GM10847 (cell line): ENCODE data around the gene RASSF4.

Experiments
- POLR2A ChIP-seq: IDR thresholded peaks from 2 replicates; pipeline ENCODE4 v1.6.1; 2011; ENCODE audit not compliant: insufficient read length; ENCODE audit errors: extremely low read depth

RASSF4 gene

GRCh38 chr10:44981172-44982113, 21.8 kb downstream of the RASSF4 start:
- TF ChIP-seq POLR2A, result no peak

GRCh38 chr10:44982114-44982460, 22.5 kb downstream of the RASSF4 start:
- no peak for TF ChIP-seq POLR2A

GRCh38 chr10:44982496-44982895, 22.9 kb downstream of the RASSF4 start:
- no peak for TF ChIP-seq POLR2A

GRCh38 chr10:44983066-44983894, 23.7 kb downstream of the RASSF4 start:
- no peak for TF ChIP-seq POLR2A

GRCh38 chr10:44983895-44984278, 24.3 kb downstream of the RASSF4 start:
- no peak for TF ChIP-seq POLR2A

GRCh38 chr10:44984671-44985101, 25.1 kb downstream of the RASSF4 start:
- TF ChIP-seq POLR2A, result no peak

- TF ChIP-seq POLR2A, result no peak
Observed at GRCh38 chr10:44985175-44985681, 25.6 kb downstream of the RASSF4 start.

GRCh38 chr10:44986179-44986578, 26.6 kb downstream of the RASSF4 start:
- no peak for TF ChIP-seq POLR2A

- no peak for TF ChIP-seq POLR2A
Observed at GRCh38 chr10:44986670-44987069, 27.1 kb downstream of the RASSF4 start.

- TF ChIP-seq POLR2A, result no peak
Observed at GRCh38 chr10:44988957-44989585, 29.5 kb downstream of the RASSF4 start.

GRCh38 chr10:44989597-44990301, 30.1 kb downstream of the RASSF4 start:
- TF ChIP-seq POLR2A, result no peak

GRCh38 chr10:44990302-44990655, 30.7 kb downstream of the RASSF4 start:
- TF ChIP-seq POLR2A, result no peak

- TF ChIP-seq POLR2A, result no peak
Observed at GRCh38 chr10:44990965-44991364, 31.4 kb downstream of the RASSF4 start.

GRCh38 chr10:44991571-44991970, 32.0 kb downstream of the RASSF4 start:
- TF ChIP-seq POLR2A, result no peak
